Panc1 (cell line): Measurements from ENCODE around the gene QPCTL.

Experiments
- CTCF ChIP-seq: fragments of 450-650 bp; IDR thresholded peaks from 2 replicates; pipeline ENCODE4 v1.5.1; 2017; ENCODE audit warnings: mild to moderate bottlenecking
- POLR2AphosphoS5 ChIP-seq: IDR thresholded peaks from 2 replicates; pipeline ENCODE4 v1.6.1; 2012; ENCODE audit warnings: mild to moderate bottlenecking, low read depth, low read length, moderate library complexity
- REST ChIP-seq, 2 experiments: IDR thresholded peaks; 2 replicates each; pipeline ENCODE4 v1.6.1; 2011 to 2012; ENCODE audit warnings: low read depth in 2 of 2, control low read depth in 1 of 2, low read length in 1 of 2, mild to moderate bottlenecking in 1 of 2, moderate library complexity in 1 of 2; ENCODE audit not compliant: insufficient read depth in 1 of 2

- TF ChIP-seq POLR2AphosphoS5 (no peak), CTCF (no peak), REST (IDR thresholded peaks at IDR 0.05; ENCODE audit: insufficient read depth in 1 of 2, low read depth in 2 of 2, low read length in 1 of 2) (no peak)
These were observed 9.2 kb downstream of the QPCTL start for GRCh38 chr19:45701676-45702075.
